ENCODE data around the gene EPHA2. TPM values are rescaled to one million over a fixed set of nuclear protein-coding genes. Genes with fewer than 3 reads are reported as not detected.

EPHA2 gene
- total and polyA plus RNA-seq, 7 experiments from 2014 or later, result 0.30 to 0.61 (median 0.59) TPM; not detected in 4

DNA sequence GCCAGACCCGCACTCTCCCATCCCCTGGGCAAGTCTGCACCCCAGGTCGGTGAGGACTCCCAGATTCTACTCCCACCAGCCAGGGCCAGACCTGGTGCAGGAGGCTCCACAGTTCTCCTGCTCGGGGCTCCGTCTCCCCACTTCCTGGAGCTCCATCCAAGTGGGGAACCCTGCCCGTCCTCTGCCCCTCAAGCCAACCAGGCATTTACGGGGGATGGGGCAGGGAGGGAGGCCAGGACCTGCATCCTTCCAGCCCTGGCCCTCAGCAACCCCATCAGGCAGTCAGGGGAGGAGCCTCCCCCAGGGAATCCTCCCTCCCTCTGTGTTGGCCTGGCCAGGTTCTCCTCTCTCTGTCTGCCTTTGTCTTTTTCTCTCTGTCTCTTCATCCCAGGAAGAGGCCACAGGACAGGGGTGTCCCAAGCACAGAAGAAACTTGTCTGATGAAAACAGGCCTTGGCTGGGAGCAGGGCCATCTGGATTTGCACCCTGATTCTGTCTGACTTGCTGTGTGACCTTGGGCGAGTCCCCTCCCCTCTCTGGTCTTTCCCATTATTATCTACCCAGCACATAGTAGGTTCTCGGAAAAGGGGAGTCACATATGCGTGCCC is 18.5 kb upstream of the EPHA2 start:
- no peak overlapping the region for H3K27ac Mint-ChIP-seq
- H3K27me3 Mint-ChIP-seq, result peaks cover 0 to 17% (median 0%) of the 10 kb centered on the region in 5 donors
- no peaks in the 10 kb centered on the region for H3K9me3 ChIP-seq (ENCODE audit: control insufficient read depth in 2 of 3, low read length in 3 of 3)
- H3K36me3 ChIP-seq (ENCODE audit: control insufficient read depth in 2 of 3, insufficient read depth in 3 of 3, low read length in 3 of 3), result no peaks in the 10 kb centered on the region
- no peak for ATAC-seq
- H3K27ac ChIP-seq (ENCODE audit: low read depth, low read length), result no peak overlapping the region
- H3K4me1 ChIP-seq (ENCODE audit: control insufficient read depth in 2 of 2, insufficient read depth in 2 of 2, low read length in 2 of 2), result peaks cover under 1% of the 10 kb centered on the region in 2 donors
- ChIA-PET CTCF (no interaction called here), POLR2A (no interaction called here)
- no peaks in the 10 kb centered on the region for H3K36me3 Mint-ChIP-seq
- no peak overlapping the region for H3K4me3 Mint-ChIP-seq
- H3K4me3 ChIP-seq (ENCODE audit: low read length), result no peak overlapping the region
- no peaks in the 10 kb centered on the region for H3K9me3 Mint-ChIP-seq
- no peaks in the 10 kb centered on the region for H3K27me3 ChIP-seq (ENCODE audit: control insufficient read depth in 2 of 2, insufficient read depth in 2 of 2, low read length in 2 of 2)
- intact Hi-C loops (cut with micrococcal nuclease), result no loop called here
- peaks cover 0 to 11% (median 6%) of the 10 kb centered on the region in 7 donors for H3K4me1 Mint-ChIP-seq
- no peak for DNase-seq

DNA sequence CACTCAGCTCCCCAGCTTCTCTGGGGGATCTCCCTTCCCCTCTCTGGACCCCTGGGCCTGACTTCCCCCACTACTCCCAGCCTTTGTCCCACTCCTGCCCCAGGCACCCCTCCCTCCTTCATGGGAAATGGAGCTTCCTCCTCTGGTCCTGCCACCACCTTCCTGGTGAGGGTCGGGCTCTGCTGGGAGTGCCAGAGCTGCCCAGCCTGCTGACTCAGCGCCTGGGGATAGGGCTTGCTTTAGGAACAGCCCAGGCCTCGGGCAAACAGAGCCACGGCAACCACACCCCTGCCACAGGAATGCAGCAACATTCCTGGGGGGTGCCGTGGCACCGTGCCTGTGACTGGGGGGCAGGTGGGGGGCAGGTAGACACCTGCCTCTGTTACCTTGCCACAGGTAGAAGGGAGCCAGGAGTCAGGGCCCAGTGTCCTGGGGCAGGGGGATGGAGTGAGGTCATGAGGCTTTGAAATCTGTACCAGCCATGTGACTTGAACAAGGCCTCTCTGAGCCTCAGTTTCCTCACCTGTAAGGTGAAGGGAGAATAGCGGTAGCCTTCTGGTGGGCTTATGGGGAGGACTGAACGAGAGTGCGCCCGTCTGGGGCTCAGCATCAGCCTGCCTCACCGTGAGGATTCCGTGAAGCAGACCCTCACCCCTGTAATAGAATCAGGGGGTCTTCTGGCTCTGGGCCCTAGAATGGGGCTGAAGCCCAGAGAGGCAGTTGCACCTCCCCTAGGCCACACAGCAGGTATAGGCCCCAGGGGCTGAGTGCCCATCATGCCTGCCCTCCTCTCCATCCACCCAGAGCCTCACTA is 17.8 kb upstream of the EPHA2 start:
- POLR2A ChIA-PET, result no interaction called here
- ATAC-seq, result peak; percentile 48
- no peak overlapping the region for H3K4me3 ChIP-seq (ENCODE audit: low read length)
- H3K9me3 ChIP-seq (ENCODE audit: control insufficient read depth in 2 of 3, low read length in 3 of 3), result no peaks in the 10 kb centered on the region
- Mint-ChIP-seq H3K4me3 (no peak overlapping the region), H3K4me1 (peaks cover 0 to 18% (median 11%) of the 10 kb centered on the region in 7 donors), H3K36me3 (no peaks in the 10 kb centered on the region), H3K27me3 (peaks cover 0 to 24% (median 0%) of the 10 kb centered on the region in 5 donors), H3K27ac (no peak overlapping the region), H3K9me3 (no peaks in the 10 kb centered on the region)
- no peaks in the 10 kb centered on the region for H3K36me3 ChIP-seq (ENCODE audit: control insufficient read depth in 2 of 3, insufficient read depth in 3 of 3, low read length in 3 of 3)
- CTCF ChIA-PET, result no interaction called here
- no peak for DNase-seq
- intact Hi-C loops (cut with micrococcal nuclease), result no loop called here
- H3K4me1 ChIP-seq (ENCODE audit: control insufficient read depth in 2 of 2, insufficient read depth in 2 of 2, low read length in 2 of 2), result peaks cover 8% of the 10 kb centered on the region in 2 donors
- no peak overlapping the region for H3K27ac ChIP-seq (ENCODE audit: low read depth, low read length)
- H3K27me3 ChIP-seq (ENCODE audit: control insufficient read depth in 2 of 2, insufficient read depth in 2 of 2, low read length in 2 of 2), result no peaks in the 10 kb centered on the region

DNA sequence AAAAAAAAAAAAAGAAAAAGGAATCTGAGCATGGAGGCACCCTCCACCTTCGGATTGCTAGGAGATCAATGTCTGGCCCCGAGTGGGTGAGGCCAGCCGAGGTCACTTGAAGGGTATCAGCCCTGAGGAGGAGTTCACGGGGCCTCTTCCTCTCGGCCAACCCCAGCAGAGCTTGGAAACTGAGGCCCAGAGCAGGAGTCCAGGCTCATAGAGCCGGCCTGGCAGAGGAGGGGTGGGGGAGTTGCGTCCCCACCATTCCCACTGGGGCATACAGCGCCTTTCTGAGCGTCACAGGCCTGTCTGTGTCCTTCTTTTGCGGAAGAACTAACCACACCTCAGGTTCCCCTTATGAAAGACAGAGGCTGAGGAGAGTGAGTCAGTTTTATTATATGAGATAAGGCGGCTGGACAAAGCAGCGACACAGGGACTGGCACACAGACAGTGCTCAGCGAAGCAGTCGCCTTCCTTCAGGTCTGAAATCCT is 17.1 kb upstream of the EPHA2 start:
- Mint-ChIP-seq H3K36me3 (no peaks in the 10 kb centered on the region), H3K9me3 (no peaks in the 10 kb centered on the region), H3K4me3 (no peak overlapping the region), H3K4me1 (peaks cover 0 to 25% (median 17%) of the 10 kb centered on the region in 7 donors), H3K27me3 (peaks cover 0 to 31% (median 0%) of the 10 kb centered on the region in 5 donors), H3K27ac (no peak overlapping the region)
- POLR2A ChIA-PET, result interaction anchor here (0.7 kb wide), 1 partner anchor 47 kb away, joined by 3 read pairs; no protein-coding TSS in a partner anchor
- ATAC-seq, result peak; percentile 84
- Histone ChIP-seq H3K4me3 (ENCODE audit: low read length) (no peak overlapping the region), H3K9me3 (ENCODE audit: control insufficient read depth in 2 of 3, low read length in 3 of 3) (no peaks in the 10 kb centered on the region), H3K36me3 (ENCODE audit: control insufficient read depth in 2 of 3, insufficient read depth in 3 of 3, low read length in 3 of 3) (no peaks in the 10 kb centered on the region), H3K27ac (ENCODE audit: low read depth, low read length) (no peak overlapping the region), H3K4me1 (ENCODE audit: control insufficient read depth in 2 of 2, insufficient read depth in 2 of 2, low read length in 2 of 2) (peaks cover 14% of the 10 kb centered on the region in 2 donors), H3K27me3 (ENCODE audit: control insufficient read depth in 2 of 2, insufficient read depth in 2 of 2, low read length in 2 of 2) (no peaks in the 10 kb centered on the region)
- intact Hi-C loops (cut with micrococcal nuclease), result no loop called here
- CTCF ChIA-PET, result no interaction called here
- no peak for DNase-seq

DNA sequence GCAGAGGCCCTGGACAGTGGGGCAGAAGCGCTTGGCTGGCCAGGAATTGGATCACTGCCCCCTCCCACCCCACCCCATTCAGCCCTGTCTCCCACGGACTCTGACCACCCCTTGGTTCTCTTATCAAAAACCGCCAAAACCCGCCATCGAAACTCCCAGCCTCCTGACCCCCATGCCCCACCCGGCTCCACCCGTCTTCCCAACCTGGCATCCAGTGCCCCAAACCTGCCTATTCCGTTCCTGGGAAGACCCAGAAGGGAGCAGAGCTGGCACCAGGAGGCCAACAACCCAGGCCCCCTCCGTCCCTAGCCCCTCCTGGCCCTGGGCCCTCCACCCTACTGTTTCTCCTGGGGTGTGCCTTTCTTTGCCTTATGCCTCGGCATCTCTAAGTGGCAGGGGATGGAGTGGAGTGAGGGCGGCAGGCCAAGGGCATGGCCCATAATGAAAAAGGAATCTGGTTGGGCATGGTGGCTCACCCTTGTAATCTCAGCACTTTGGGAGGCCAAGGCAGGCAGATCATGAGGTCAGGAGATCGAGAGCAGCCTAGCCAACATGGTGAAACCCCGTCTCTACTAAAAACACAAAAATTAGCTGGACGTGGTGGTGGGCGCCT is 16.5 kb upstream of the EPHA2 start:
- no peaks in the 10 kb centered on the region for H3K36me3 ChIP-seq (ENCODE audit: control insufficient read depth in 2 of 3, insufficient read depth in 3 of 3, low read length in 3 of 3)
- DNase-seq (no peak), ATAC-seq (no peak)
- H3K4me1 ChIP-seq (ENCODE audit: control insufficient read depth in 2 of 2, insufficient read depth in 2 of 2, low read length in 2 of 2), result peaks cover 14% of the 10 kb centered on the region in 2 donors
- no peaks in the 10 kb centered on the region for H3K27me3 ChIP-seq (ENCODE audit: control insufficient read depth in 2 of 2, insufficient read depth in 2 of 2, low read length in 2 of 2)
- POLR2A ChIA-PET, result interaction anchor here (0.7 kb wide), 1 partner anchor 48 kb away, joined by 3 read pairs; no protein-coding TSS in a partner anchor
- Mint-ChIP-seq H3K9me3 (no peaks in the 10 kb centered on the region), H3K27ac (peak overlapping the region in 1 of 9 donors; percentile 53), H3K36me3 (no peaks in the 10 kb centered on the region), H3K27me3 (peaks cover 0 to 28% (median 0%) of the 10 kb centered on the region in 5 donors), H3K4me1 (peaks cover 0 to 26% (median 19%) of the 10 kb centered on the region in 7 donors), H3K4me3 (no peak overlapping the region)
- intact Hi-C loops (cut with micrococcal nuclease), result no loop called here
- H3K9me3 ChIP-seq (ENCODE audit: control insufficient read depth in 2 of 3, low read length in 3 of 3), result no peaks in the 10 kb centered on the region
- no peak overlapping the region for H3K4me3 ChIP-seq (ENCODE audit: low read length)
- CTCF ChIA-PET, result no interaction called here
- H3K27ac ChIP-seq (ENCODE audit: low read depth, low read length), result no peak overlapping the region

DNA sequence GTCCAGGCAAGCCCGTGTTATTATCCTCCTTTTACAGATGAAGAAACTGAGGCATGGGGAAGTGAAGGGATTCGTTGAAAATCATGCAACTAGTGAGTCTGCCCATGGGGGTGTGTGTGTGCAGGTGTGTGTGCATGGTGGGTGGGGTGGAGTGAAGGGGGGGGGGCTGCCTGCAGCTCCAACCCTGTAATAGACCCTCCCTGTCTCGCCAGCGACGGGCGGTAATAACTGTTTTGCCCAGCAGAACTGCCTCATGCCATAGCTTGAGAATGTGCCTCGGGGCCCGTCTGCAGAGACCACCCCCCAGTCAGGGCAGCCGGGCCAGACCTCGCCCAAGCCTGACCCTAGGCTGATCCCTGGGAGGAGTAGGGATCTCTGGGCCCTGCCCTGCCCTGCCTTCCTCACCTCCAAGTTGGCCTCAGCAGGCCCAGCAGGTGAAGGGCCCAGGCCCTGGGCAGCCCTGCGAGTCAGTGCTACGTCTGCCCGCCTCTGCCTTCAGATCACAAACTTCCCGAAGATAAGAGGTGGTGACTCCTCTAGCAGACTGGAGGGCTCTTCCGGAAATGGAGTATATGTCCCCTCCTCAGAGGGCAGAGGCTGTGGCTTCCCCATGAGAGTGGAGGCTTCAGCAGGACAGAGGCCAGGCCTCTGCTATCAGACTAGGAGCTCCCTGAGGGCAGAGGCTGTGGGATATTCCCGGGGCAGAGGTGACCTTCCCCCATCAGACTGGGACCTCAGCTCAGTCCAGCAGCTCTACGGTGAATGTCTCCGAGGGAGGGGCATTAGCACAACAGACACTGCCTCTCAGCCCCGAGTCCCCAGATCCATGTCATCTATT is 15.7 kb upstream of the EPHA2 start:
- intact Hi-C loops (cut with micrococcal nuclease), result no loop called here
- POLR2A ChIA-PET, result interaction anchor here (1.1 kb wide), 1 partner anchor 21 kb away, joined by 3 read pairs; no protein-coding TSS in a partner anchor
- no peaks in the 10 kb centered on the region for H3K27me3 ChIP-seq (ENCODE audit: control insufficient read depth in 2 of 2, insufficient read depth in 2 of 2, low read length in 2 of 2)
- peaks cover 14% of the 10 kb centered on the region in 2 donors for H3K4me1 ChIP-seq (ENCODE audit: control insufficient read depth in 2 of 2, insufficient read depth in 2 of 2, low read length in 2 of 2)
- no peaks in the 10 kb centered on the region for H3K36me3 ChIP-seq (ENCODE audit: control insufficient read depth in 2 of 3, insufficient read depth in 3 of 3, low read length in 3 of 3)
- Mint-ChIP-seq H3K36me3 (no peaks in the 10 kb centered on the region), H3K4me3 (no peak overlapping the region), H3K27me3 (peaks cover 0 to 35% (median 0%) of the 10 kb centered on the region in 5 donors), H3K27ac (peak overlapping the region in 1 of 9 donors; percentile 34), H3K9me3 (no peaks in the 10 kb centered on the region), H3K4me1 (peaks cover 0 to 33% (median 24%) of the 10 kb centered on the region in 7 donors)
- H3K4me3 ChIP-seq (ENCODE audit: low read length), result no peak overlapping the region
- H3K9me3 ChIP-seq (ENCODE audit: control insufficient read depth in 2 of 3, low read length in 3 of 3), result no peaks in the 10 kb centered on the region
- CTCF ChIA-PET, result no interaction called here
- DNase-seq (no peak), ATAC-seq (no peak)
- H3K27ac ChIP-seq (ENCODE audit: low read depth, low read length), result no peak overlapping the region

DNA sequence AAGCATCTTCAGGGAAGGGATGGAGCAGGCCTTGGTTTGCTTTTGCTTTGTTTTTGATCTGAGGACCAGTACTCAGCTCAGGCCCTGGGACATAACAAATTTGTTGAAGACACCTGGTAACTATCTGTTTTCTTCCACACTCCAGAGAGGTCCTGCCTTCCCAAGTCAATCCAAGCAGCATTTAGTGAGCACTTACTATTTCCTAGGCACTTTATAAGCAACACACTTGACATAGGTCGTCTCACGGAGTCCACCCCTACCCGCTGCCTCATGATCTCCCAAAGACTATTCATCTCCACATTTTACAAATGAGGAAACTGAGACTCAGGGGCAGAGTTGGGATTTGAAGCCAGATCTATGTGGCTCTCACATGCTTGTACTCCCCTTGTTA is 14.4 kb upstream of the EPHA2 start:
- peaks cover 11 to 46% (median 31%) of the 10 kb centered on the region in 7 donors for H3K4me1 Mint-ChIP-seq
- ChIA-PET POLR2A (interaction anchor here (1.1 to 1.2 kb wide), 2 partner anchors 20 to 79 kb away, joined by 3 read pairs; no protein-coding TSS in a partner anchor), CTCF (no interaction called here)
- H3K4me3 ChIP-seq (ENCODE audit: low read length), result no peak overlapping the region
- DNase-seq (no peak), ATAC-seq (no peak)
- no peaks in the 10 kb centered on the region for H3K36me3 Mint-ChIP-seq
- H3K27ac Mint-ChIP-seq, result peak overlapping the region in 1 of 9 donors; percentile 71
- peaks cover 14 to 21% of the 10 kb centered on the region in 2 donors for H3K4me1 ChIP-seq (ENCODE audit: control insufficient read depth in 2 of 2, insufficient read depth in 2 of 2, low read length in 2 of 2)
- peaks cover 0 to 47% (median 0%) of the 10 kb centered on the region in 5 donors for H3K27me3 Mint-ChIP-seq
- no peaks in the 10 kb centered on the region for H3K36me3 ChIP-seq (ENCODE audit: control insufficient read depth in 2 of 3, insufficient read depth in 3 of 3, low read length in 3 of 3)
- no peaks in the 10 kb centered on the region for H3K27me3 ChIP-seq (ENCODE audit: control insufficient read depth in 2 of 2, insufficient read depth in 2 of 2, low read length in 2 of 2)
- intact Hi-C loops (cut with micrococcal nuclease), result no loop called here
- H3K9me3 Mint-ChIP-seq, result no peaks in the 10 kb centered on the region
- H3K27ac ChIP-seq (ENCODE audit: low read depth, low read length), result no peak overlapping the region
- no peaks in the 10 kb centered on the region for H3K9me3 ChIP-seq (ENCODE audit: control insufficient read depth in 2 of 3, low read length in 3 of 3)
- H3K4me3 Mint-ChIP-seq, result no peak overlapping the region
